Small intestine (tissue), 7 donors: ENCODE measurements around the gene ZP3. TPM values are rescaled to one million over a fixed set of nuclear protein-coding genes. Genes with fewer than 3 reads are reported as not detected.
A peak's percentile ranks its signal among the peaks of the same experiment; 100 is the strongest.
"Not testable (repeated sequence)": the region's sequence is repeated elsewhere in the genome, so short reads cannot be mapped to it uniquely, and the experiment has no call there.

Experiments used
- DNase-seq, 2 donors: peaks; one replicate each; pipeline versions ENCODE4 v3.0.0 to v3.0.0-alpha.2; 2013
- FAIRE-seq: peaks from 2 replicates; lab custom pipeline; 2012; peaks lifted over from hg19 to GRCh38; lab: Jason Lieb, UNC
- H3K27ac ChIP-seq, 3 donors: one replicate each; pipeline ENCODE4 v1.5.1; 2013; ENCODE audit warnings: low read length in 2 of 3, mild to moderate bottlenecking in 2 of 3, control low read depth in 1 of 3, inconsistent platforms in 1 of 3, low read depth in 1 of 3, moderate library complexity in 1 of 3
- H3K27me3 ChIP-seq, 3 donors: one replicate each; pipeline ENCODE4 v1.6.1; 2013; ENCODE audit warnings: low read length in 3 of 3, inconsistent platforms in 1 of 3; ENCODE audit not compliant: control insufficient read depth in 3 of 3, insufficient read depth in 3 of 3
- H3K36me3 ChIP-seq, 3 donors: one replicate each; pipeline ENCODE4 v1.6.1; 2013; ENCODE audit warnings: low read length in 3 of 3, inconsistent platforms in 1 of 3, low read depth in 1 of 3, mild to moderate bottlenecking in 1 of 3, moderate library complexity in 1 of 3; ENCODE audit not compliant: control insufficient read depth in 3 of 3, insufficient read depth in 2 of 3
- H3K4me1 ChIP-seq, 3 donors: one replicate each; pipeline ENCODE4 v1.6.1; 2013; ENCODE audit warnings: low read length in 2 of 3, inconsistent platforms in 1 of 3, low read depth in 1 of 3, mild to moderate bottlenecking in 1 of 3, moderate library complexity in 1 of 3; ENCODE audit not compliant: control insufficient read depth in 3 of 3, insufficient read depth in 2 of 3
- H3K4me3 ChIP-seq, 3 donors: one replicate each; pipeline ENCODE4 v1.5.1; 2013; ENCODE audit warnings: low read length in 3 of 3, control low read depth in 1 of 3, inconsistent platforms in 1 of 3, low read depth in 1 of 3, mild to moderate bottlenecking in 1 of 3, moderate library complexity in 1 of 3
- H3K9me3 ChIP-seq, 2 donors: one replicate each; pipeline ENCODE4 v1.6.1; 2013; ENCODE audit warnings: low read depth in 1 of 2, low read length in 1 of 2; ENCODE audit not compliant: control insufficient read depth in 2 of 2, insufficient read depth in 1 of 2
- WGBS, 3 donors: extraction: QIAGEN DNeasy Blood & Tissue Kit; methylation state at CpG; one replicate each; pipeline ENCODE4 v1.1.7; 2013; 5-methylcytosine and 5-hydroxymethylcytosine counted together
- polyA plus RNA-seq, 4 donors: library from polyadenylated mRNA; stranded (reverse) in 3 of 4; unstranded in 1 of 4; fragments of 200-250 nt in 3 of 4; fragments of 120-200 nt in 1 of 4; gene quantifications; one replicate each; pipeline versions ENCODE4 v1.2.1 to v1.2.3, GENCODE V29; 2013
- donor health status: healthy with polysubstance abuse.
- donor health status: control.
- donor health status: control.
- donor health status: Bipolar disorder and iron deficiency.
- donor health status: healthy.

Gene ZP3
- polyA plus RNA-seq, 4 donors: 1.4 to 3.7 (median 3.3) TPM

DNA sequence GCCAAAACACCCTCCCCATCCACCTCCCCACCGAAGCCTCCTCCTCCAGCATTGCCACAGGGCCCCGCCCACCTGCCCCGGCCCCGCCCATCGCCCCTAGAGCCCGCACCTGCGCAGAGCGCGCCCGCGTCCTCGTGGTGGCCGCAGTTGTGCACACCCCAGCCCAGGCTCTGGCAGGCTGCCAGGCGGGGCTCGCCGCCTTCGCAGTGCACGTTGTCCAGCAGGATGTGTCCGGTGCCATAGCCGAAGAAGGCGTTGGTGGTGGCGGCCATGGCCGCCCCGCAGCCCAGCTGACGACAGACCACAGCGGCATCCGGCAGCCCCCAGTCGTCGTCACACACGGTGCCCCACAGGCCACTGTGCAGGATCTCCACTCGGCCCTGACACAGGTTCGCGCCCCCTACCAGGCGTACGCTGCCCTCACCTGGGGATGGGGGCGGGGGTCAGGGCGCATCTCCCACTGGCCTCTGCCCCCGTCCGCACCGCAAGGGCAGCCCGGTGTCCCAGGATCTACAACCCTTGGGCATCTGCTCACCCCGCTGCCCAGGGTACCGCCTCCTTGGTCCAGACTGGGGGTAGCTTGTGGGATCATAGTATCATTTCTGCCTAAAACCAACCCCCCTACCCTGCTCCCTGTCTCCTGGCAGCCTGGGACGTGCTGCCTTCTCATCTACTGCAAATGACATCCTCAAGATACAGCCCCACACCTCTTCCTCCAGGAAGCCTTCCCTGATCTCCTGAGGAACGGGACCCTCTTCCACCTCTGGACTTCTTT is 27.2 kb upstream of the ZP3 start:
- Histone ChIP-seq H3K36me3 (no peaks in the 10 kb centered on the region), H3K27ac (no peak overlapping the region), H3K27me3 (no peaks in the 10 kb centered on the region), H3K4me1 (peaks cover 0 to 19% (median 3%) of the 10 kb centered on the region in 3 donors), H3K4me3 (peak overlapping the region; percentile 39 to 62 (median 50)), H3K9me3 (no peaks in the 10 kb centered on the region)
- 8 to 16% (median 10%) methylated on average over 35 to 45 of the region's 45 CpGs for WGBS, 3 donors
- peak; percentile 73 to 87 for DNase-seq
- no peak for FAIRE-seq

DNA sequence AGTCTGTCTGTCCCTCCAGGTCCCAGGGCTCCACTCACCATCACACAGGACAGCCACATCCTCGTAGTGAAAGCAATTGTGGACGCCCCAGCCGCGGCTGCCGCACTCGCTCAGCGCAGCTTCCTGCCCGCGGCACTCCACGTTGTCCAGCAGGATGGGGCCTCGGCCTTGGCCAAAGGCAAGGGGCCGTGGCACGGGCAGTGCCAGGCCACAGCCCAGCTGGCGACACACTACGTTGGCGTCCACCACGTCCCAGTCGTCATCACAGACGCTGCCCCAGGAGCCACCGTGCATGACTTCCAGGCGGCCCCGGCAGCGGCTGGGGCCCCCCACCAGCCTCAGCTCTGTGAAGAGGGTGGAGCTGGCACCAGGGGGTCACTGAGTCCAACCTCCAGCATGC is 24.5 kb upstream of the ZP3 start:
- Histone ChIP-seq H3K36me3 (no peaks in the 10 kb centered on the region), H3K4me1 (peaks cover 0 to 12% (median 3%) of the 10 kb centered on the region in 3 donors), H3K27me3 (no peaks in the 10 kb centered on the region), H3K4me3 (no peak overlapping the region), H3K27ac (no peak overlapping the region), H3K9me3 (no peaks in the 10 kb centered on the region)
- DNase-seq: no peak
- 90 to 98% (median 92%) methylated on average over 23 of the region's 23 CpGs for WGBS, 3 donors
- FAIRE-seq: no peak

- DNase-seq, H3K27me3 ChIP-seq, H3K9me3 ChIP-seq, H3K4me3 ChIP-seq, H3K27ac ChIP-seq, H3K36me3 ChIP-seq, H3K4me1 ChIP-seq, FAIRE-seq: not testable (repeated sequence)
- 79 to 87% (median 83%) methylated on average over 8 of the region's 8 CpGs for WGBS, 3 donors
These were observed 21.7 kb upstream of the ZP3 start for GRCh38 chr7:76403097-76403496.

- H3K27ac ChIP-seq: peak overlapping the region in 1 of 3 donors; percentile 59
- H3K27me3 ChIP-seq: no peaks in the 10 kb centered on the region
- no peak overlapping the region for H3K4me3 ChIP-seq
- no peaks in the 10 kb centered on the region for H3K9me3 ChIP-seq
- H3K36me3 ChIP-seq: no peaks in the 10 kb centered on the region
- DNase-seq: peak in 1 of 2 donors; percentile 63
- FAIRE-seq: no peak
- H3K4me1 ChIP-seq: no peaks in the 10 kb centered on the region
- WGBS, 3 donors: 59 to 76% (median 67%) methylated on average over 10 of the region's 10 CpGs
These were observed 20.8 kb upstream of the ZP3 start for GRCh38 chr7:76403780-76404494.

DNA sequence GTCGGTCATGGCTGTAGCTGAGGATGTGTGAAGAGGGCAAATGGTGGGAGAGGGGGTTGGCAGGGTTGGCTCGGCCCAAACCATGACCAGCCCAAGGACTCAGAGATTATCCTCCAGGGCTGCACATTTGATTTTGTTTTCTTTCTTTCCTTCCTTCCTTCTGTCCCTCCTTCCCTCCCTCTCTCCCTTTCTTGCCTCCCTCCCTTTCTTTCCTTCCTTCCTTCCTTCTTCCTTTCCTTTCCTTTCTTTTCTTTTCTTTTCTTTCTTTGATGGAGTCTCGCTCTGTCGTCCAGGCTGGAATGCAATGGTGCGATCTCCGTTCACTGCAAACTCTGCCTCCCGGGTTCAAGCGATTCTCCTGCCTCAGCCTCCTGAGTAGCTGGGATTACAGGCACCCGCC is 19.0 kb upstream of the ZP3 start:
- no peaks in the 10 kb centered on the region for H3K9me3 ChIP-seq
- FAIRE-seq (no peak), DNase-seq (no peak)
- H3K4me3 ChIP-seq: no peak overlapping the region
- no peaks in the 10 kb centered on the region for H3K27me3 ChIP-seq
- WGBS, 3 donors: 91 to 98% (median 94%) methylated on average over 9 of the region's 9 CpGs
- no peak overlapping the region for H3K27ac ChIP-seq
- H3K36me3 ChIP-seq: no peaks in the 10 kb centered on the region
- H3K4me1 ChIP-seq: no peaks in the 10 kb centered on the region

DNA sequence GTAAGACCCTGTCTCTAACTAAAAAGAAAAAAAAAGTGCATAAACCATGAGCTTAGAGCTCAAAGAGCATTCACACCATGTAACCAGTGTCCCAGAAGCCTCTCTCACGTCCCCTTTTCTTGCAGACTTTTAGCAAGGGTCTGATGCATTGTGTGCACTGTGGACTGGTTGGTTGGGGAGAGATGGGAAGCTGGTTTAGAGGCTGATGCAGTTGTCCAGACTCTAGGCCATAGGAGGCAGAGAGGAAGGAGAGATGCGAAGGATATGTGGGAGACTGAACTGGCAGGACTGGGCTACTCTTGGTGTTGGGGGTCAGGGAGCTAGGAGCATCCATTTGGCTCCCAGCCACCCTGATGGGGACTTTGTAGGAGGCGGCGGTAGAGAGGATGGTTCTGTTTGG is 17.0 kb upstream of the ZP3 start:
- FAIRE-seq (no peak), DNase-seq (no peak)
- Histone ChIP-seq H3K27ac (no peak overlapping the region), H3K4me3 (no peak overlapping the region), H3K27me3 (no peaks in the 10 kb centered on the region), H3K36me3 (no peaks in the 10 kb centered on the region), H3K9me3 (no peaks in the 10 kb centered on the region), H3K4me1 (no peaks in the 10 kb centered on the region)
- WGBS, 3 donors: 81 to 89% (median 86%) methylated on average over 4 of the region's 4 CpGs

DNA sequence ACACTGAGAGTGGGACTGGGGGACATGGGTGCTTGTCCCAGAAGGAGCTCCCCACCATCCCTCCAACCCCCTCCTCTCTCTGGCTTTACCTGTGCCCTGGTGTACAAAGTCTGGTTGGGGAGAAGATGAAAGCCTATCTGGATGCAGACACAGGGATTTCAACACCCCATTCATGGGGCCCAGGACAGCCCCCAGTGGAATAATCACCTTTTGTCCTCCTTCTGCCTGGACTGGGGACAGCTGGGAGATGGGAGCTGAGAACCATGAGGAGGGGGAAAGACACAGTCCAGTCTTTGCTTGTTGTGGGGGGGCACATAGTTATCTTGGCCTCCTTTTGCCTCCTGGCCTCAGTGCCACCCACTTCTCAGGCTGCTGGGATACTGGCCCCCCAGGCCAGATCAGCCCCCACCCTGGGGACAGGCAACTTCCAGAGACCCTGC is 16.6 kb upstream of the ZP3 start:
- no peak overlapping the region for H3K27ac ChIP-seq
- DNase-seq: no peak
- H3K4me1 ChIP-seq: no peaks in the 10 kb centered on the region
- H3K9me3 ChIP-seq: no peaks in the 10 kb centered on the region
- no peak overlapping the region for H3K4me3 ChIP-seq
- FAIRE-seq: no peak
- no peaks in the 10 kb centered on the region for H3K27me3 ChIP-seq
- H3K36me3 ChIP-seq: no peaks in the 10 kb centered on the region

DNA sequence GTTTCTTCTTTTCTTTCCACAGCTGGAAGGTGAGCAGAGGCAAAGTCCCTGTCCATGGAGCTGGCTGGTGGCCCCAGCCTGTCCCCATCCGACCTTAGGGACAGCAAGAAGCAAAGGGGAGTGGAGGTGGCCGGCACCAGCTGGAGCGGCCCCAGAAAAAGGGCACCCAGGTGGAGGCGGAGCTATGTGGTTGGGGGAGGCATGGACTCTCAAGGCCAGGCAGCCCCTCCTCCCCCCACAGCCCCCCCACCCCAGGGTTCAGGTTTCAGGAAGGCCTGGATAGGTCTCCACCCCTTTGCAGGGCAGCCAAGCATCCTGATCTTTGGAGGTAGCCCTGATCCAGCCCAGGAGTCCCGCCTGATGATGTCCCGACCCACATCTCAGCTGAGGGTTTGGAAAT is 15.2 kb upstream of the ZP3 start, which contains the start of gene SSC4D:
Gene SSC4D (minus strand): TSS at position 161 of the 400 bp plus-strand sequence. CDS start 5,258 bp downstream, outside the sequence.
- 70 to 87% (median 83%) methylated on average over 6 of the region's 6 CpGs for WGBS, 3 donors
- no peak for DNase-seq
- Histone ChIP-seq H3K4me1 (no peaks in the 10 kb centered on the region), H3K4me3 (no peak within 1 kb of the TSS), H3K36me3 (no peaks in the 10 kb centered on the region), H3K9me3 (no peaks in the 10 kb centered on the region), H3K27ac (no peak within 1 kb of the TSS), H3K27me3 (no peaks in the 10 kb centered on the region)
- FAIRE-seq: no peak
